SK-N-SH treated with all-trans-retinoic acid at 6 μM for 48 hours (cell line): ENCODE measurements around the gene SEC24C.

Source experiments
- ATAC-seq: fragments of 200-7000 bp; cut with Tn5 transposase; 3 replicates; pipeline ENCODE4 v1.9.1; 2020; ENCODE audit warnings: mild to moderate bottlenecking, moderate library complexity
- ARNTL ChIP-seq: fragments of 450-650 bp; formaldehyde crosslinking; IDR thresholded peaks from 2 replicates; pipeline ENCODE4 v1.5.0; 2020; ENCODE audit warnings: low read depth, mild to moderate bottlenecking, moderate library complexity, borderline replicate concordance
- BACH2 ChIP-seq: fragments of 250-450 bp; sonication (Bioruptor Pico); IDR thresholded peaks from 2 replicates; pipeline ENCODE4 v1.9.0; 2021; ENCODE audit warnings: mild to moderate bottlenecking, borderline replicate concordance
- CREB5 ChIP-seq: fragments of 250-450 bp; sonication (Bioruptor Pico); IDR thresholded peaks from 2 replicates; pipeline ENCODE4 v1.5.1; 2020; ENCODE audit warnings: low read depth, mild to moderate bottlenecking, moderate library complexity
- CSRNP3 ChIP-seq: fragments of 250-450 bp; sonication (Bioruptor Pico); IDR thresholded peaks from 2 replicates; pipeline ENCODE4 v1.5.1; 2021; ENCODE audit warnings: mild to moderate bottlenecking, moderate library complexity
- ESRRG ChIP-seq: fragments of 250-450 bp; sonication (Bioruptor Pico); IDR thresholded peaks from 2 replicates; pipeline ENCODE4 v1.6.1; 2021; ENCODE audit warnings: mild to moderate bottlenecking
- GLIS3 ChIP-seq: fragments of 250-450 bp; sonication (Bioruptor Pico); IDR thresholded peaks from 2 replicates; pipeline ENCODE4 v1.5.0; 2020; ENCODE audit warnings: mild to moderate bottlenecking, moderate library complexity
- ISL1 ChIP-seq: fragments of 250-450 bp; sonication (Bioruptor Pico); IDR thresholded peaks from 2 replicates; pipeline ENCODE4 v2.1.2; 2022; ENCODE audit warnings: mild to moderate bottlenecking, moderate library complexity
- OSR1 ChIP-seq: fragments of 250-450 bp; sonication (Bioruptor Pico); IDR thresholded peaks from 2 replicates; pipeline ENCODE4 v1.8.0; 2022; ENCODE audit warnings: moderate library complexity, mild to moderate bottlenecking, inconsistent platforms
- PATZ1 ChIP-seq: fragments of 250-450 bp; sonication (Bioruptor Pico); IDR thresholded peaks from 2 replicates; pipeline ENCODE4 v1.8.0; 2020; ENCODE audit warnings: mild to moderate bottlenecking, moderate library complexity, borderline replicate concordance
- POU6F1 ChIP-seq: fragments of 250-450 bp; sonication (Bioruptor Pico); IDR thresholded peaks from 2 replicates; pipeline ENCODE4 v1.8.0; 2021; ENCODE audit warnings: low read depth, mild to moderate bottlenecking, moderate library complexity, borderline replicate concordance
- RARB ChIP-seq: fragments of 250-450 bp; sonication (Bioruptor Pico); IDR thresholded peaks from 2 replicates; pipeline ENCODE4 v1.8.0; 2021; ENCODE audit warnings: mild to moderate bottlenecking, moderate library complexity
- SNAI2 ChIP-seq: fragments of 250-450 bp; sonication (Bioruptor Pico); IDR thresholded peaks from 2 replicates; pipeline ENCODE4 v1.5.0; 2020; ENCODE audit warnings: mild to moderate bottlenecking, moderate library complexity
- TCF4 ChIP-seq: fragments of 250-450 bp; sonication (Bioruptor Pico); IDR thresholded peaks from 2 replicates; pipeline ENCODE4 v1.8.0; 2021; ENCODE audit warnings: mild to moderate bottlenecking, moderate library complexity, borderline replicate concordance
- TOX ChIP-seq: fragments of 250-450 bp; sonication (Bioruptor Pico); IDR thresholded peaks from 2 replicates; pipeline ENCODE4 v1.8.0; 2021; ENCODE audit warnings: mild to moderate bottlenecking, moderate library complexity, borderline replicate concordance
- TSHZ2 ChIP-seq: fragments of 250-450 bp; sonication (Bioruptor Pico); IDR thresholded peaks from 2 replicates; pipeline ENCODE4 v1.5.0; 2020; ENCODE audit warnings: mild to moderate bottlenecking, moderate library complexity
- ZC3H10 ChIP-seq: fragments of 250-450 bp; sonication (Bioruptor Pico); IDR thresholded peaks from 2 replicates; pipeline ENCODE4 v1.5.1; 2021; ENCODE audit warnings: mild to moderate bottlenecking, moderate library complexity
- ZFP3 ChIP-seq: fragments of 250-450 bp; sonication (Bioruptor Pico); IDR thresholded peaks from 2 replicates; pipeline ENCODE4 v1.5.0; 2020; ENCODE audit warnings: mild to moderate bottlenecking, moderate library complexity
- ZFP30 ChIP-seq: fragments of 450-650 bp; formaldehyde crosslinking; IDR thresholded peaks from 2 replicates; pipeline ENCODE4 v1.5.0; 2022; ENCODE audit warnings: mild to moderate bottlenecking, moderate library complexity
- ZNF565 ChIP-seq: fragments of 450-650 bp; formaldehyde crosslinking; conservative IDR thresholded peaks from 2 replicates; pipeline ENCODE4 v1.5.0; 2020; ENCODE audit warnings: low read depth, mild to moderate bottlenecking, moderate library complexity
- ZNF70 ChIP-seq: fragments of 450-650 bp; formaldehyde crosslinking; IDR thresholded peaks from 2 replicates; pipeline ENCODE4 v1.5.0; 2020; ENCODE audit warnings: mild to moderate bottlenecking, moderate library complexity
- ZNF8 ChIP-seq: fragments of 450-650 bp; formaldehyde crosslinking; IDR thresholded peaks from 2 replicates; pipeline ENCODE4 v1.5.0; 2020; ENCODE audit warnings: mild to moderate bottlenecking, moderate library complexity

The SEC24C gene

GRCh38 chr10:73802276-73802991 is 58.3 kb downstream of the SEC24C start:
- TF ChIP-seq TOX (CRISPR knock-in tag) (no peak), PATZ1 (CRISPR knock-in tag) (no peak), SNAI2 (CRISPR knock-in tag) (no peak), ZC3H10 (no peak), CREB5 (no peak), BACH2 (CRISPR knock-in tag) (no peak), OSR1 (no peak), ZFP3 (CRISPR knock-in tag) (no peak), ZFP30 (CRISPR knock-in tag) (no peak), ESRRG (CRISPR knock-in tag) (no peak), TSHZ2 (no peak), TCF4 (no peak)
- 0 out of 3 replicates have a peak, but pooled peaks have one; percentile 12 for ATAC-seq

GRCh38 chr10:73803680-73804286 is 59.6 kb downstream of the SEC24C start:
- no peak for TF ChIP-seq ZFP3 (CRISPR knock-in tag)
- TF ChIP-seq PATZ1 (CRISPR knock-in tag) = no peak
- TF ChIP-seq ZNF8 (CRISPR knock-in tag) = no peak
- TF ChIP-seq ESRRG (CRISPR knock-in tag) = no peak
- TF ChIP-seq OSR1 = no peak
- TF ChIP-seq ISL1 (CRISPR knock-in tag) = no peak
- no peak for TF ChIP-seq RARB (CRISPR knock-in tag)
- no peak for TF ChIP-seq GLIS3 (CRISPR knock-in tag)
- TF ChIP-seq TSHZ2 = no peak
- no peak for TF ChIP-seq CSRNP3 (CRISPR knock-in tag)
- no peak for TF ChIP-seq SNAI2 (CRISPR knock-in tag)
- no peak for TF ChIP-seq ZNF70 (CRISPR knock-in tag)
- TF ChIP-seq POU6F1 (CRISPR knock-in tag) = no peak
- no peak for TF ChIP-seq ZNF565 (CRISPR knock-in tag)
- no peak for TF ChIP-seq ARNTL
- no peak for ATAC-seq
